Measurements from ENCODE around the gene NEURL3.
"Not testable (repeated sequence)": the region's sequence is repeated elsewhere in the genome, so short reads cannot be mapped to it uniquely, and the experiment has no call there.

The NEURL3 gene

DNA sequence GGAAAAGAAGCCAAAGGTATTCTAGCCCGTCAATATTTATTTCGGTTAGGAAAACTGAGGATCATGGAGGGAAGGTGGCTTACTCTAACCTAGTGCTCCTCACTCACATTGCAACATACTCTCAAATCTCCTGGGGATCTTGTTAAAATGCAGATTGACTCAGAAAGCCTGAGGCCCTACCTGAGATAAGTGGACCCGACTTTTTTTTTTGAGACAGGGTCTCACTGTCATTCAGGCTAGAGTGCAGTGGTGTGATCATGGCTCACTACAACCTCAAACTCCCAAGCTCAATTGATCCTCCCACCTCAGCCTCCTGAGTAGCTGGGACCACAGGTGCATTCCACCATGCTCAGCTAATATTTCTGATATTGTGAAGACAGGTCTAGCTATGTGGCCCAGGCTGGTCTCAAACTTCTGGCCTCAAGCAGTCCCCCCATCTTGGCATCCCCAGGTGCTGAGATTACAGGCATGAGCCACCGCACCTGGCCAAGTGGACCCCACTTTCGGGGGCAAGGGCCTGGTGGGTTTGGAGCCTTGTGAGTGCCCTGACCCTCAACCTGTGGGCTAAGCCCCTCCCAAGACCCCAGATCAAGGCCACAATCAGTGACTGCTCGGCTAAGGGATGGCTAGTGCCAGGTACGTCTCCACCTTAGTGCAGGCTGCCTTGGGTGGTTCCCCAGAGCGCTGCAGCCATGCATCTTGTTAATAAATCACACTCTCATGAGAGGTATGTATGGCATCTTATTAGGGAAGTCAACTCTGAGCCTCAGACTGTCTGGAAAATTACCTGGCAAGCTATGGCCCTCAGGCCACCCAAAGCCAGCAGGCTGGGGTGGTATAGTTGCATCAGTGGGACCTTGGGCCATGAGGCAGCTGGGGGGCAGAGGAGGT is 1.1 kb upstream of the NEURL3 start:
- no peak for DNase-seq

DNA sequence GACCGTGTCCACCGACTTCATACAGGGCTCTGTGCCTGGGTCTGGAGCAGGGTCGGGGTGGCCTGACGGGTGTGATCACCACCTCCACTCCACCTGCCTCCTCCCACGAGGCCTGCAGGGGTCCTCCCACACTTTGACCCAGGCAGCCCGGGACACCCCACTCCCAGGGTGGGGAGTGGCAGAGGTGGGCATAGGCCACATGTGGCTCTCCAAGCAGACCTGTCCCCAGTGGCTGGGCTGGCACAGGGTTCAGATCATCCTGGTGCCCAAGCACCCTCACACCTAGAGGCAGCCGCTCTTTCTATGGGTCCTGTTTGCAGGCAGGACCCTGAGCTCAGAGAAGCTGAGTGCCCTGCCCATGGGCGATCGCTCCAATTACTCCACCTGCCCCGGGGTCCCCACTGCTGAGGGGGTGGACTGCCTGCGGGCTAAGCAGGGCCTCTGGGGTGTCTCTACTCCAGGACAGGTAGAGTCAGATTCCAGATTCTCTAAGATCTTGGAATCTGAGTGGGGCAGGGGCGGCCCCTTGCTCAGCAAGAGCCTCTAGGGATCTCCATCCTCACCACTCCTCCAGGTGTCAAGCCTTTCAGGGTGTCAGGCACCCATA is 1.4 kb downstream of the NEURL3 start:
- no peak for DNase-seq

DNA sequence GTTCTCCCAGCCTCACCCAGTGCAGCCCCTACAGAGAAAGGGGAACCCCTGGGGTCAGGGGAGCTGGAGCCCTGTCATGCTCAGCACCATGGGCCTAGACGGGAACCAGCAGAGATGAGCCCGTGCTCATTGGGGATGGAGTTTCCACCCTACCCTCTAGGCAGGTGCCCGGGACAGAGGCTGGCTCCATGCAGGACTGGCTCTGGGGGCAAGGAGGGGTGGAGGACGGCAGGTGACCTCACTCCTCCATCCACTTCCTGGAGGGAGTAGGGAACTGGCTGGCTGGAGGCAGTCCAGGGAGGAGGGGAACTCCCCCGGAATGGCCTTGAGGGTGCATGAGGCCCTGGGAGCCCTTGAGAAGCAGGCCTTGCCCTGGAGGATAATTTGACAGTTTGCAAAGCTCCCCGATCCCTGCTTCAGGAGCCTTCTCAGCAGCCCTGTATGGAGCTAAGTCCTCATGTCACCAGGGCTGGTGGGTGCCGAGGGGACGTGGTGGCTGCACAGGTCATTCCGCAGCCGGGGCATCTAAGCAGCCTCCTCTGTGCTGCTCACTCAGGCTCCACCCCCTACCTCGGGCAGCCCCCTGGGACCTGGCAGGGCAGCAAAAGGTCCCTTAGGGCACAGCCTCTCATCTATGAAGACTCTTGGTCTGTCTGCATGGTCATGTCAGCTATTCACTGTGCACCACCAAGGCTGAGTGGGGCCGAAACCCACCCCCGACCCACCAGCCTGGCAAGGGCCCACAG is 2.1 kb downstream of the NEURL3 start:
- DNase-seq, result no peak

DNA sequence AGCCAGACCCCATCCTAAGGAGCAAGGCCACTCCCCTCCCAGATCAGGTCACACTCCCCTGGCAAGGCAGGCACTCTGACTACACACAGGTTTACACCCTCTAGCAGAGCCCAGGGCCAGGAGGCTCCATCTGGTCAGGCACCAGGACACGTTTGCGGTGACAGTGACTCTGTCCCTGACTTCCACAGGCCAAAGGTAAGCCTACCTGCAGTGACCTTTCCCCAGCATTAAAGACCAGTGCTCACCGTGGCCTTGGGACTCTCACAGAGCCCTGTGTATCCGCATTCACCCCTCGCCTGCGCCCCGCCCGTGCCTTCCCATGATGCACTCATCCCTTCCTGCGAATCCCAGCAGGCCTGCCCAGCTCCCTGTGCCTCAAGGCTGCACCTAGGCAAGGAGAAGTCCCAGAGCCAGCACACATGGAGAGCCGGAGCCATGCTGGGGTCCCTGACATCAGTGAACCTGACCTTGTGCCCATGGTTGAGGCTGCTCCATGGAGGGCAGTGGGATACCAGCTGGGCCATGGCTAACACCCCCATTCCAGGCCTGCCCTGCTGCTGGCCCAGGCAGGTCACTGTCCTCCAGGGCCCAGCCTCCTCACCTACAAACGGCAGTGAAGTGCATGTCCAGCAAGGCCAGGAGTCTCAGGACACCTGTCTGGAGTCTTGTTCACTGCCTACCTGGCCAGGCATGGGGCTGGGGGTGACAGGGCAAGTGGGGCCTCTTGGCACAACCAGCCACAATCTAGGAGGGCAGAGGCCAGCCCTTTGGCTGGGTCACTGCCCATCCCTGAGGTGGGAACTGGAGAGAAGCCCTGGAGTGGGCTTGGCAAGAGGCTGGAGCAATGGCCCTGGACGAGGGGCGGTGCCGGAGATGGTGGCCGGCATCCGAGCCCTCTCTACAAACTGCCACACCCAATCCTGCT is 3.0 kb downstream of the NEURL3 start:
- no peak for DNase-seq

DNA sequence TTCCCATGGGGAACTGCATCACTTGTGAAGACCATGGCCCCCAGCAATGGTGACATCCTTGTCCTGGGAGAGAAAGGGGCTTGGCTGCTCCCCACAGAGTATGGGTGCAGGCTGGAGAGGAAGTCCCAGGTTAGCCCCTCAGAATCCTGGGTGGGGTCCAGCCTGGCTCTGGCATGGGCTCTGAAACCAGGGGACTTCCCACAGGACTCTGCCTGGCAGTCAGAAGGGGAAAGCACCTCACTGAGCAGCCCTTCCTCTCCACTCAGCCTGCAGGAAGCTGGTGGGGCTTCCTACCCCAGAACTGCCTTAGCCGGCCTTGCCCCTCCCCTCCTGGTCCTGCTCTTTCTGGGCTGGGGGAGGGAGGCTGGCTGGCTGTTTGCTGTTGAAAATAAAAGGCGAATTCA is 3.7 kb downstream of the NEURL3 start:
- peak in 1 of 5 experiments; percentile 59 for DNase-seq

DNA sequence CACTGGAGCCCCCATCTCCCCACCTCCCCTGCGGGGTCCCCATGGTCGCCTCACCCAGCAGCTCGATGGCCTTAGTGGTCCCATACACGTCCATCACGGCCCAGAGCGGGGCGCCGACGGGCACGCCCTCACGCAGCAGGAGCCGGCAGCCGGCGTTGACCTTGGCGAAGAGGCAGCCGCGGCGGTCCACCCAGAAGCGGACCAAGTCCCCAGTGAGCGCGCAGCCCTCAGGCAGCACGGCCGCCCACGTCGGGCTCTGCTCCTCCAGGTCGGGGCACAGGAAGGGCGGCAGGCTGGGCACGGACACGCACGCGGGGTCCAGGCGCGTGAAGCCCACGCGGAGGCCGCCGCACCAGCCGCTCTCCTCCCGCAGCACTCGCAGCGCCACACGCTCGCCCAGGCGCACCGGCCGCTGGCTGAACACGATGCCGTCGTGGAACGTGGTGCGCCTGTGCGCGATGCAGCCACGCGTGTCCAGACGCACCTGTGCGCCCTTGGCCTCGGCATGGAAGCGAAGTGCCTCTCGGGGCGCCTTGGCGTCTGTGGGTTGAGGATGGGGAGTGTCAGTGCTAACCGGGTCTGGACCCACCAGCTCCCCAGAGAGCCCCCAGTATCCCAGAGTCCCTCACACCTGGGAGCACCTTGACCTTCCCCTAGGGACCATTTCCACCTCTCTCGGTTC is 4.6 kb downstream of the NEURL3 start:
- DNase-seq, result no peak

DNA sequence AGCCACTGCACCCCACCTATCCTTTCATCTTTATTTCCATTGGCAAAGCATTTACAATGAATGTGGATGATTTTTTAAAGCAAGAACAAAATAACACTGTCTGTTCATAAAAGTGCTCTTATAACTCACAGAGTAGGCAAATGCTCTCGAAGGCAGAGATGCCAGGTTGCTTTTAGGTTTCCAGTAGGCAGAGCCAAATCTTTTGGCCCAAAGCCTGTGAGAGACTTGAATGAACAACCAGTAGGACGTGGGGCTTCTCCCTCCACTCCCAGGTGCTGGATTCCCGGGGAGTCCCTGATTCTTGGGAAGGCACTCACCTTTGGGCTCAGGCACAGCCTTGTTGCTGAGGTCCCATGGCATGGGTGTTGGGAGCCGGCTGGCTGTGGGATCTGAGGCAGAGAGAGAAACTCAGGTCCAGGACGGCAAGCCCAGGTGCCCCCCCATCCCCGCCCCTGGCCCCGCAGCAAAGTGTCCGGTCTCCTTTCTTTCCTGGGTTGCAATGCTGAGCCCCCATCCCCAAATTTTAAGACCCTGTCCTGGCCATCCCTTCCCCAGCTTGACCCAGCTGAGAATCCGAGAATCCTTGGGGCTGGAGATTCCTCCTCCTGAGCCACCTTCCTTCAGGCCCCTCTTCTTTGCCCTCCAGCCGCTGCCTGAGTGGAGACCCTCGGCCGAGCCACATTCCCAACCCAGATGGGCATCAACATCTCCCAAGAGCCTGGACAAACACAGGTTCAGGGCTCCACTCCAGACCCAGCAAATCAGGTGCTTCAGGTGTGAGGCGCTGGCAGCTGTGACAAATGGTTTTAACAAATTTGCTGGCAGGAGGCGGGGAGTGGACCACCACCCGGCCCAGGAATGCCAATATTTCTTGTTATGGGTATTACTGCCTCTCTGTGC is 5.8 kb downstream of the NEURL3 start:
- no peak for DNase-seq

DNA sequence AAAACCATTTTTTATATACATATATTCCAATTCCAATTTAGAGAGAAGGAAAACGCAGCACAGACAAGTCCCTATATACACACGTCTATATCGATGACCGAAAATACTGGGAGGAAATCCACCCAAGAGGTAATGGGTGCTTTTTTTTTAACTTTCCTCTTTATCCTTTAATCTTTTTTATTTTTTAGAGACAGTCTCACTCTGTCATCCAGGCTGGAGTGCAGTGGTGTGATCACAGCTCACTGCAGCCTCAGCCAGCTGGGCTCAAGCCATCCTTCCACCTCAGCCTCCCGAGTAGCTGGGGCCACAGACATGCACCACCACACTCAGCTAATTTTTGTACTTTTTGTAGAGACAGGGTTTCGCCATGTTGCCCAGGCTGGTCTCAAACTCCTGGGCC is 6.5 kb downstream of the NEURL3 start:
- not testable (repeated sequence) for DNase-seq

DNA sequence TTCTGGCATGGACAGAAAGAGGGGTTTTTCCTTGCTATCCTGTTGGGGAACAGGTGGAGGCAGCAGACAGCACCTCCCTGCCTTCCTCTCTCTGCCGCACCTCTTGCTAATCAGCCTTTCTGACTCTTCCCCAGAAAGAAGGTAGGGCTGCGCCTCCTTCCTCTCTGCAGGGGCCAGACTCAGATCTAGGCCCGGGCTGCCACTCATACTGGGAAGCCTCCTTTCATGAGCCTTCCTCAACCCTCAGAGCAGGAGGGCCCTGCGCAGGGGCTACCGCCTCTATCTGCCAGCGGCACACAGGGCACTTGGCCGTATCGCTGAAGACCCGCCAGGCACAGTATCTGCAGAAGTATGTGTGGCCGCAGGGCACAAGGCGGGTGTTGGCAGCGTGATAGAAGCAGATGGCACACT is 7.1 kb downstream of the NEURL3 start:
- DNase-seq, result no peak

DNA sequence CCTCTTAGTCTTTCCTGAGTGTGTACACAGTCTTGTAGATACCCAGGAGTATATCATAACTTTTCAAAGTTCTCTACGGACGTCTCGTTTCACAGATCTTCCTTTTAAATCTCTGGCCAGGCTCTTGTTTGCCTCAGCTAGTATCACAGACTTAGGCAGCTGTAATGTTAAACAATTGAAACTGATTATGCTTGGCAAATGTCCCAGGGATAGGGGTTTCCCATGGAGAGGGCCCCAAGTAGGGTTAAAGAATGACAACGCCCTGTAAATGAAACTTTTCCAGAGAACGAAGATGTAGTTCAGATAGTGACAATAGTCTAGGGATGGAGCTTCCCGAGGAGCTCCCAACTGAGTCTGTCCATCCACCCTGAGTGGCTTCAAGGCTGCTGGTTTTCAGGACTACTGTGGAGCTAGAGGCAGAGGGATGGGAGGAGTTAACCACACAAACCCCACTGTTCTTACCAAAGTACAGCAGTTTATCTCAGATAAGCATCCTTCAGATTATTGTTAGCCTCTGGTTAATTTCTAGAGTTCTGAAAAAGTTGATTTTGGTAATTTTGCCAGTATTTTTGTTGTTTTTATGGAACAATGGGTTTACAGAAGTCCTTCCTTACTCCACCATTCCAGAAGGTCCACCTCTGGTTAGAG is 9.1 kb downstream of the NEURL3 start:
- no peak for DNase-seq

DNA sequence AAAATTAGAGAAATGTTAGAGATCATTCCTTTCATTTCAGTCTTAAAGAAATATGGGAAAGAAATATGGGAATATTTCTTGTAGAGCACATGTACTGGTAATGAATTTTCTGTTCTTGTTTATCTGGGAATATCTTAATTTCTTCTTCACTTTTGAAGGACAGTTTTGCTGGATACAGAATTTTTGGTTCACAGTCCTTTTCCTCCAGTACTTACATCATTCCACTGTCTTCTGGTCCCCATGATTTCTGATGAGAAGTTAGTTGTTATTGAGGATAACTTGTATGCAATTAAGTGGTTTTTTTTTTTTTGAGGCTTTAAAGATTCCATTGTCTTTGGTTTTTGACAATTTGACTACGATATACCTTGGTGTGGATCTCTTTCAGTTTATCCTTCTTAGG is 11.0 kb downstream of the NEURL3 start:
- no peak for DNase-seq

DNA sequence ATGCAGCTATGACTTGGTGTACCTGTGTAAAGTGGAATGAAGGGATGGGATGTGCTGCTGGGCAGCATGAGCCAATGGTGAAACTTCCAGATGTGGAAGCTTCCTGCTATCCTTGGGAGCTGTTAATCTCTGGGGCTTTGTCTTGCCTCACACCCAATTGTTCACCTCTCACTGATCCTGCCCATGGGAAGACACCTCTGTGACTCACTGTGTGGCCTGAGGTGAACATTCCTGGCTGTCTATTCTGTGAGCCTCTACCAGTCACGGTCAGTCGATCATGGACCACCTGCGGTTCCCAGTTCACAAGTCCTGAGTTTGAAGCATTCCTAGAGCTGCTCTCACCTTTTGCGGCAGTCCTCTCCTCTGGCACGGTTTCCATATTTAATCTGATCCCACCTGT is 12.1 kb downstream of the NEURL3 start:
- DNase-seq, result no peak

DNA sequence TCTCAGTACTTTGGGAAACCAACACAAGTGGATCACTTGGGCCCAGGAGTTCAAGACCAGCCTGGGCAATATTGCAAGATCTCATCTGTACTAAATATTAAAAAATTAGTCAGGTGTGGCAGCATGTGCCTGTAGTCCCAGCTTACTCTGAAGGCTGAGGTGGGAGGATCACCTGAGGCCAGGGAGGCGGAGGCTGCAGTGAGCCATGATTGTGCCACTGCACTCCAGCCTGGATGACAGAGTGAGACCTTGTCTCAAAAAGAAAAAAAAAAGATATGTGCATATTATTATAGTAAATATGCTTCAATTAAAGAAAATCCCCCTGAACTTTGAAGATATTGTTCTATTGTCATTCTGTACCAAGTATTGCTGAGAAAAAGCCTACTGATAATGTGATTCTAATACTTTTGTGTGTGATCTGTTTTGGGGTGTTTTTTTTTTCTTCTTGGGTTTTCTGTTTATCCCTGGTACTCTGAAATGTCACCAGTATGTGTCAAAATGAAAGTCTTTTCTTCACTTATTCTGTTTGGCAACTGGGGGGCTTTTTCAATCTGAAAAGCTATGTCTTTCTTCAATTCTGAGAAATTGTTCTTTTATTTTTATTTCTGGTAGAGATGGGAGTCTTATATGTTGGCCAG is 13.2 kb downstream of the NEURL3 start:
- peak in 1 of 5 experiments; percentile 43 for DNase-seq

DNA sequence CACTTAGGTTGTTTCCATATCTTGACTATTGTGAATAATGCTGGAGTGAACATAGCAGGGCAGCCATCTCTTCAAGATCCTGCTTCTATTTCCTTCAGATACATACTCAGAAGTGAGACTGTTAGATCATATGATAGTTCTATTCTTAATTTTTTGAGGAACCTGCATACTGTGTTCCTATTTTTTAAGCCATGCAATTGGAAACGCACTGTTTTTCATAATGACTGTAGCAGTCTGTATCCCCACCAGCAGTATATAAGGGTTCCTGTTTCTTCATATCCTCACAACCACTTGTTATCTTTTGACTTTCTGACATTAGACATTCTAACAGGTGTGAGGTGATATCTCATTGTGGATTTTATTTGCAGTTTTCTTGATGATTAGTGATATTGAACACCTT is 15.5 kb downstream of the NEURL3 start:
- no peak for DNase-seq

DNA sequence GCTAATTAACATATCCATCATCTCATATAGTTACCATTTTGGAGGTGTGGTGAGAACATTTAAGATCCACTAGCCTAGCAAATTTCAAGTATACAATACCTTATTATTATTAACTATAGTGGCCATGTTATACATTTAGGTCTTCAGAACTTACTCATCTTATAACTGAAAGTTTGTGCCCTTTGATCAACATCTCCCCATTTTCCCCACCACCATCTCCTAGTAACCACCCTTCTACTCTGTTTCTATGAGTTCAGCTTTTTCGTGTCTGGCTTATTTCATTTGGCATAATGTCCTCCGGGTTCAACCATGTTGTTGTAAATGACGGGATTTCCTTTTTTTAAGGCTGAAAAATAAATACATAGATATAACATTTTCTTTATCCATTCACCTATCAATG is 15.9 kb downstream of the NEURL3 start:
- DNase-seq, result no peak

DNA sequence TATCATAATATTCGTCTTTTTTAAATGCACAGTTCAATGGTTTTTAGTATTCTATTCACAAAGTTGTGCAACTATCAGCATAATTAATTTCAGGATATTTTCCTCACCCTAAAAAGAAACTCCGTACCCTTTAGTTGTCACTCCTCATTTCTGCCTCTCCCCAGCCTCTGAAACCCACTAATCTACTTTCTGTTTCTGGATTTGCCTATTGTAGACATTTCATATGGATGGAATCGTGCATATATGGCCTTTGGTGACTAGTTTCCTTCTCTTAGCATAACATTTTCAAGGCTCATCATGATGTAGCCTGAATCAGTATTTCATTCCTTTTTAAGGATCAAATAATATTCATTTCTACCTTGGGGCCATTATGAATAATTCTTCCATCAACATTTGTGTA is 18.5 kb downstream of the NEURL3 start:
- DNase-seq, result no peak

DNA sequence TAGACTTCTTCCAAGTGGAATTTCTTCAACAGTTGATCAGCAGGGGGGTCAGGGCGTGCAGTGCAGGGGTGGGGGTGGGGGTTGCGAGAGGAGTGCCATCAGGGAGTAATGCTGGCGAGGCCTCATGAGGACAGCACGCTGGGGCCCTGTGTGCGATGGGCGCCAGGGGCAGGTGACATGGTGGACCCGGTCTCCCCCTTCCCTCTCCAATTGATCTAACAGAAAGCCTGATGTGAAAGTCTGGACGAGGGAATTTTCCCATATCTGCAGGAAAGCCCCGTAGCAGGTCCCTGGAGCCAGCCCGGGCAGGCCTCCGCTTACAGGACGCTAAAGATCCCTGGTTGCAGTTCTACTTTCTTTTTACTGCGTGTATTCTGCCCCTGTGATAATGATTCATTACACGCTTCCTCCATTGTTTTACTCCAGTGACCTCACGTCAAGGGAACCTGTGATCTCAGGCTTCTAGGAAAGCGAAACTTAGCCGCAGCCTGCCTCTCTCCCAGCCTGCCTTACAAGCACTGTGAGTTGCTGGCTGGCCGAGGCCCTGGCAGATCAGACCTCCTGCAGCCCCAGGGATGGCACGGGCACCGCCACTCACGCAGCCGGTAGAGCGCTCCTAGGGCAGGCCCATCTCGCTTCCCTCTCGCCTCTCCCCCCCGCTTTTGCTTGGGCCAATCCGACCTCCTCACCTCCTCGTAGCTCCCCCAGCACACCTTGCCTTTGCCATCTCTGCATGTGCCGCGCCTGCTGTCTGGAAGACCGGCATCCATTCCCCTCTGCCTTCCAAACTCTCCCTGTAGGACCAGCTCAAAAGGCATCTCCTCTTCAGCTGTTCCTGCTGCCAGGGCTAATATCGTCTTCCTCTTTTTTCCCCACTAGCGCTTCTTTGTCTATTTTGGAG is 19.2 kb downstream of the NEURL3 start:
- peak; percentile 27 to 97 (median 67) for DNase-seq

DNA sequence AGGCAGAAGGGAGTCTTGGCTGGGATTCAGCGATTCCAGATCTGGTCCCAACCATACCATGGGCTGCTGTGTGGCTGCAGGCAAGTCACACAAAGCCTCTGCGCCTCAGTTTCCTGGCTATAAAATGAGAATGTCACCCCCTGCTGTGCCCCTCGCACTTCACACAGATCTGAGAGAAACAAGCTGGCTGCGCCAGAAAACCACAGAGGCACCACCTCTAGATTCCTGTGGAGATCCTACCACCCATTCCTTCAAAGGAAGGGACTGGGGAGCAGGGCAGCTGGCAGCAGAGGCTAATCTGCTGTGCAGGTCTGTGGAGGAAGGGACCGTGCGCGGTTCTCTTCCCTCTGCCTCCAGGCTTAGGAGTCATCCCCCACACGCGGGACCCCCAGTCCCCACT is 19.8 kb downstream of the NEURL3 start:
- DNase-seq, result no peak

DNA sequence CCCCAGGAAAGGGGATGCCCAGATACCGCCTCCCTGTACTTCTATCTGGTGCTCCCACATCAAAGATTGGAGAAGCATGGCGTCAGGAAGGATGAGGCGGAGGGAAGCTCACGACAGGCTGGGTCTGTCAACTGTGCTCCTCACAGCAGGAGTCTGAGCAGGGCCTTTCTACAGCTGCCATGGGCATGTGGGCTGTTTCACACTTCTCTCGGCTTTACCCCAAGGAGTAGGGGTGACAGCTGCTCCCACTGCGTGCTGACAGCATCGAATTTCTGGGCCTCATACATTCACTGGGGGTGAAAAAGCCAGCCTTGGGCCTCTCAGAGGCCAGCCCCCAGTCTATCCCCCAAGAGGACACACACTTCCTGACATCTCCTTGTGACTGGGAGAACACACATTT is 21.1 kb downstream of the NEURL3 start:
- no peak for DNase-seq
